SK-N-MC (cell line): ENCODE data around the gene GID8.

Source experiments
- DNase-seq: peaks from one replicate; pipeline ENCODE4 v3.0.0-alpha.2; 2011; ENCODE audit warnings: low read depth, low spot score
- H3K27ac ChIP-seq: fragments of 200-600 bp; sonication (generic); 2 replicates; pipeline ENCODE4 v1.5.1; 2016; ENCODE audit warnings: mixed run types
- H3K36me3 ChIP-seq: fragments of 200-600 bp; sonication (generic); 2 replicates; pipeline ENCODE4 v1.6.1; 2017; ENCODE audit warnings: antibody characterized with exemption, low read length, mixed read lengths; ENCODE audit not compliant: insufficient read depth
- H3K4me3 ChIP-seq: fragments of 200-600 bp; sonication (generic); 2 replicates; pipeline ENCODE4 v1.5.1; 2016
- H3K9ac ChIP-seq: fragments of 200-600 bp; sonication (generic); 2 replicates; pipeline ENCODE4 v1.8.0; 2017; ENCODE audit warnings: mixed run types, mixed read lengths; ENCODE audit not compliant: insufficient read length
- H3K9me3 ChIP-seq: fragments of 200-600 bp; sonication (generic); 2 replicates; pipeline ENCODE4 v1.6.1; 2017; ENCODE audit warnings: low read depth, mild to moderate bottlenecking, antibody characterized with exemption, low read length, moderate library complexity, mixed read lengths
- EZH2 ChIP-seq: fragments of 200-600 bp; sonication (generic); IDR thresholded peaks from one replicate; pipeline ENCODE4 v1.6.1; 2017; ENCODE audit warnings: antibody characterized with exemption
- FOXP2 ChIP-seq: optimal IDR thresholded peaks from 2 replicates; pipeline ENCODE3; 2011; ENCODE audit warnings: mild to moderate bottlenecking, moderate library complexity; ENCODE audit not compliant: insufficient read depth; ENCODE audit errors: extremely low read length, control extremely low read depth
- POLR2AphosphoS5 ChIP-seq: IDR thresholded peaks from 2 replicates; pipeline ENCODE4 v1.6.1; 2012; ENCODE audit warnings: mild to moderate bottlenecking, low read depth, low read length, borderline replicate concordance

Gene GID8

GRCh38 chr20:62971211-62971949, 33.4 kb downstream of the GID8 start:
- TF ChIP-seq EZH2 (no peak), POLR2AphosphoS5 (no peak), FOXP2 (no peak)
- Histone ChIP-seq H3K9me3 (no peaks in the 10 kb centered on the region), H3K36me3 (no peaks in the 10 kb centered on the region), H3K27ac (no peak overlapping the region), H3K4me3 (no peak overlapping the region), H3K9ac (no peak overlapping the region)
- DNase-seq: no peak

DNA sequence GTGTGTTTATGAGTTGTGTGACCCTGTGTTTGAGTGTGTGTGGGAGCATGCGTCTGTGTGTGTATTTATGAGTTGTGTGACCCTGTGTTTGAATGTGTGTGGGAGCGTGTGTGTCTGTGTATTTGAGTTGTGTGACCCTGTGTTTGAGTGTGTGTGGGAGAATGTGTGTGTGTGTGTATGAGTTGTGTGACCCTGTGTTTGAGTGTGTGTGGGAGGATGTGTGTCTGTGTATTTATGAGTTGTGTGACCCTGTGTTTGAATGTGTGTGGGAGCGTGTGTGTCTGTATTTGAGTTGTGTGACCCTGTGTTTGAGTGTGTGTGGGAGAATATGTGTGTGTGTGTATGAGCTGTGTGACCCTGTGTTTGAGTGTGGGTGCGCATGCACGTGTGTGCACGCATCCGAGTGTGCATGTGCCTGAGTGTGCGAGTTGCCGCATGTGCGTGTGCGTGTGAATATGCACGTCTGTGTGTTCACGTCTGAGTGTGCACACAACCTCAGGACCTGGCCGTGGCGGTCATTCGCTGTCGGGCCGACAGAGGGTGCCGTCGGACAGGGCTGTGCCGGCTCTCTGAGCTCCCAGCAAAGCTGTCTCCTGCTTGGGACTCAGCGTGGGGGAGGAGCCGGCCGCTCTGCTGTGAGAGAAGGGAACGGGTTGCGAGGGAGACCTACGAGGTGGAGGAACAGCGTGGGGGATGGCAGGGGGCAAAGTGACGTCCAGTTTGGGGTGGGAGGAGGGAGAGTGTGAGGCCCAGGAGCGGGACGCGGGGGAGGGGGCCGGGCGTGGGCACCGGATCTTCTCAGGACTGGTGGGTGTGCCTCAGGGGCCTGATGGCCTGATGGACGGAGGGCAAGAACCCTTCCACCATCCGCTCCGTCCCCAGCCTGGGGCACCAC, 34.2 kb downstream of the GID8 start:
- Histone ChIP-seq H3K9me3 (no peaks in the 10 kb centered on the region), H3K4me3 (no peak overlapping the region), H3K9ac (no peak overlapping the region), H3K27ac (no peak overlapping the region), H3K36me3 (no peaks in the 10 kb centered on the region)
- TF ChIP-seq EZH2 (no peak), POLR2AphosphoS5 (no peak), FOXP2 (no peak)
- DNase-seq: no peak

GRCh38 chr20:62972845-62973745, 35.1 kb downstream of the GID8 start:
- no peaks in the 10 kb centered on the region for H3K9me3 ChIP-seq
- TF ChIP-seq EZH2: no peak
- TF ChIP-seq POLR2AphosphoS5: no peak
- TF ChIP-seq FOXP2: no peak
- no peak overlapping the region for H3K4me3 ChIP-seq
- H3K36me3 ChIP-seq: no peaks in the 10 kb centered on the region
- no peak overlapping the region for H3K27ac ChIP-seq
- DNase-seq: no peak
- H3K9ac ChIP-seq: no peak overlapping the region

DNA sequence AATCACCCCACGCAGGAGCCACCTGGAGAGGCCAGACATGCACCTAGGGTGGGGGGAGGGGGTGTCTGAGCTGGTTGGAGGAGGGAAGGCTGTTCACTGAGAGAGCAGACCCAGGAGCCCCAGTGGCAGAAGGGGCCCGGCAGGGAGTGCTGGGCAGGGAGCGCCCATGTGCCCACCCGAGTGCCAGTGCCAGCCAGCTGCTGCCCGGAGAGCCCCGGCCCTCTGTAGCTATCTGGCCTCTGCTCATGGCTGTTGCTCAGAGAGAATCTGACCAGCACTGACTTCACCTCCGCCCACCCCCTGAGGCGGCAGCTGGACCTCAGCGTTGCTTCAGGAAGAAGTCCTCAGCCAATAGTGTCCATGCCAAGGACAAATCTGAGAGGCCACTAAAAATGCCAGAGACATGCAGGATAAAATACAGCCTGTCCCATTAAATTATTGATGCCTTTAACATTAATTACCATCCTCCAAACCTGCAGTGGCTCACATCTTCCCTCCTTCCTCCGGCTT, 37.4 kb downstream of the GID8 start:
- Histone ChIP-seq H3K9me3 (no peaks in the 10 kb centered on the region), H3K4me3 (no peak overlapping the region), H3K9ac (no peak overlapping the region), H3K36me3 (no peaks in the 10 kb centered on the region), H3K27ac (no peak overlapping the region)
- TF ChIP-seq EZH2 (no peak), POLR2AphosphoS5 (no peak), FOXP2 (no peak)
- DNase-seq: no peak

GRCh38 chr20:62975812-62976508, 38.0 kb downstream of the GID8 start:
- no peak for DNase-seq
- Histone ChIP-seq H3K9ac (no peak overlapping the region), H3K9me3 (no peaks in the 10 kb centered on the region), H3K27ac (no peak overlapping the region), H3K4me3 (no peak overlapping the region), H3K36me3 (no peaks in the 10 kb centered on the region)
- TF ChIP-seq FOXP2: no peak
- TF ChIP-seq EZH2: no peak
- TF ChIP-seq POLR2AphosphoS5: no peak

DNA sequence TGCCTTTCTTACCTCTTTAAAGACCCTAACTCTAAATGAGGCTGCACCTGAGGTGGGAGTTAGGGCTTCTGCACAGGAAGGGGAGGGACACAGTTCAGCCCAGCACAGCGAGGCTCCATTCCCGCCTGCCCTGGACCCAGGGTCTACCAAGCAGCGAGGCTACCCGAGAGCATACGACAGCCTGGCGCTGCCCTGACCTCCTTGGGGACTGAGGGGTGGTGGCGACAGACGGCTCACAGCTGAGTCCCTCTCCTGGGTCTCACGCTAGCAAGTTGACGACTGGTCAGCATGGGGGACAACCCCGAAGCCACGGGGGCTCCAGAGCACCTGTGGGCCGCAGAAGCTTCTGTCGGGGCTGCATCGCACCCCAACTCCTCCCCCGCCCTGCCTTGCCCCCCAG, 38.9 kb downstream of the GID8 start:
- Histone ChIP-seq H3K36me3 (no peaks in the 10 kb centered on the region), H3K9me3 (no peaks in the 10 kb centered on the region), H3K27ac (no peak overlapping the region), H3K4me3 (no peak overlapping the region), H3K9ac (no peak overlapping the region)
- TF ChIP-seq FOXP2: no peak
- no peak for TF ChIP-seq POLR2AphosphoS5
- no peak for TF ChIP-seq EZH2
- DNase-seq: no peak

- TF ChIP-seq FOXP2: no peak
- no peak for TF ChIP-seq POLR2AphosphoS5
- no peak for TF ChIP-seq EZH2
- Histone ChIP-seq H3K27ac (no peak overlapping the region), H3K9ac (no peak overlapping the region), H3K4me3 (no peak overlapping the region), H3K9me3 (no peaks in the 10 kb centered on the region), H3K36me3 (no peaks in the 10 kb centered on the region)
- DNase-seq: no peak
Observed at GRCh38 chr20:62977613-62978560, 39.9 kb downstream of the GID8 start.
